Right lobe of liver (tissue), 6 donors: ENCODE measurements around the gene NKD2. TPM values are rescaled to one million over a fixed set of nuclear protein-coding genes. Genes with fewer than 3 reads are reported as not detected.

ENCODE experiments used
- ATAC-seq, 4 donors: fragments of 200-7000 bp; cut with Tn5 transposase; one replicate each; pipeline ENCODE4 v1.9.1; 2020; ENCODE audit warnings: mild to moderate bottlenecking in 4 of 4, moderate library complexity in 4 of 4
- DNase-seq, 3 donors: peaks; one replicate each; pipeline ENCODE4 v3.0.0-alpha.2; 2020
- H3K27ac ChIP-seq, 3 donors: fragments of 200-600 bp; one replicate each; pipeline ENCODE4 v1.8.0; 2022
- H3K27me3 ChIP-seq, 2 donors: fragments of 200-600 bp; one replicate each; pipeline ENCODE4 v1.8.0; 2022
- H3K36me3 ChIP-seq, 4 donors: fragments of 200-600 bp; sonication (generic) in 1 of 4; one replicate each; pipeline versions ENCODE4 v1.5.1 to v1.8.0; 2017 to 2022; ENCODE audit warnings: control low read depth in 1 of 4
- H3K4me1 ChIP-seq, 4 donors: fragments of 200-600 bp; sonication (generic) in 1 of 4; one replicate each; pipeline versions ENCODE4 v1.5.1 to v1.8.0; 2017 to 2022; ENCODE audit warnings: control low read depth in 1 of 4
- H3K4me3 ChIP-seq, 3 donors: fragments of 200-600 bp; one replicate each; pipeline ENCODE4 v1.8.0; 2022
- H3K9me3 ChIP-seq, 4 donors: fragments of 200-600 bp; sonication (generic) in 1 of 4; one replicate each; pipeline versions ENCODE4 v1.5.1 to v1.8.0; 2017 to 2022; ENCODE audit warnings: control low read depth in 1 of 4
- CTCF ChIP-seq, 4 donors: fragments of 200-600 bp in 3 of 4; fragments of 450-650 bp in 1 of 4; IDR thresholded peaks; one replicate each; pipeline versions ENCODE4 v1.5.1 to v1.8.0; 2016 to 2022; ENCODE audit warnings: antibody characterized with exemption in 4 of 4, mild to moderate bottlenecking in 2 of 4
- POLR2A ChIP-seq: fragments of 450-650 bp; IDR thresholded peaks from one replicate; pipeline ENCODE4 v1.6.1; 2017; ENCODE audit warnings: antibody characterized with exemption, mild to moderate bottlenecking
- WGBS: methylation state at CpG from one replicate; pipeline ENCODE4 v1.1.6; 2018; ENCODE audit warnings: low coverage, low lambda C conversion rate; ENCODE audit not compliant: insufficient coverage; ENCODE audit errors: missing lambda C conversion rate; 5-methylcytosine and 5-hydroxymethylcytosine counted together
- intact Hi-C, 2 donors: fragments of 100-400 bp; cut with DNase I; formaldehyde crosslinking; loops; one replicate each; pipeline versions ENCODE4 v1.11.2 to v1.14.1; 2022
- total RNA-seq, 6 experiments: library from RNA; depleted of rRNA in 2 of 6; stranded (reverse); fragments of >200 nt in 2 of 6; fragmentation: NEBNext Ultra II Directional in 3 of 6; extraction: Animal tissue kit (Norgen Biotek cat#: 25700) in 3 of 6; gene quantifications; one replicate each; pipeline versions ENCODE4 v1.1.0 to v1.2.4, GENCODE V29; 2016 to 2023
- donor health status: DM: no; HTN: yes; CAD: no.
- donor health status: DM: no; HTN: no; CAD: no.
- donor health status: DM: no; HTN: no; CAD: no.
- donor health status: DM: no; HTN: yes; CAD: no.
- donor health status: DM: no; HTN: yes; CAD: no.

NKD2 gene
- total RNA-seq, 6 experiments from 2014 or later: 0.93 to 2.9 (median 2.2) TPM

GRCh38 chr5:1075931-1076330 lies 67.3 kb downstream of the NKD2 start:
- no CpG with 5 or more reads among the region's 17 CpGs for WGBS
- TF ChIP-seq CTCF (IDR thresholded peaks at IDR 0.05): no peak
- TF ChIP-seq POLR2A: no peak
- H3K36me3 ChIP-seq: peaks cover 0 to 69% (median 33%) of the 10 kb centered on the region in 4 donors
- H3K4me1 ChIP-seq: no peaks in the 10 kb centered on the region
- ATAC-seq (peak in 1 of 4 donors; percentile 6), DNase-seq (no peak)
- H3K4me3 ChIP-seq: no peak overlapping the region
- H3K27me3 ChIP-seq: no peaks in the 10 kb centered on the region
- no peak overlapping the region for H3K27ac ChIP-seq
- intact Hi-C loops: no loop called here
- H3K9me3 ChIP-seq: no peaks in the 10 kb centered on the region

DNA sequence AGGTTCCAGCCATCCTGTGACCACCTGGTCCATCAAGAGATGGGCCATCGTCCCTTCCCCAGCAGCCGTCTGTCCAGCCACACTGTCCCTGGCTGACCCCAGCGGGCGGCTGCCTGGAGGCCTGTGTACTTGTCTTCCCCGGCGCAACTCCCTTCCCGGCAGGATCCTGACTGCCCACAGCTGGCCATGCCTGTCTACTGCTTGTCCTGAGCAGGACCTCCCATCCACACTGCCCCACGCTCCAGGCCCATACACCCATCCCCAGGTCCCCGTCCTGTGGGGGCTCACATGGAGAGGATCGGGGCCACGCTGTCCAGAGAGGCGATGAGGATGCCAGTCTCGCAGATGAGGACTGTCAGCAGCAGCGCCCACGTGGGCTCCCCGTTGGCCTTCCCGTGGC lies 67.8 kb downstream of the NKD2 start:
- WGBS: 78% methylated on average over 4 of the region's 17 CpGs
- H3K27ac ChIP-seq: no peak overlapping the region
- H3K9me3 ChIP-seq: no peaks in the 10 kb centered on the region
- H3K36me3 ChIP-seq: peaks cover 0 to 73% (median 36%) of the 10 kb centered on the region in 4 donors
- intact Hi-C loops: no loop called here
- TF ChIP-seq CTCF (IDR thresholded peaks at IDR 0.05): no peak
- no peak for TF ChIP-seq POLR2A
- no peak overlapping the region for H3K4me3 ChIP-seq
- DNase-seq (no peak), ATAC-seq (peak in 1 of 4 donors; percentile 5)
- H3K4me1 ChIP-seq: no peaks in the 10 kb centered on the region
- no peaks in the 10 kb centered on the region for H3K27me3 ChIP-seq

- WGBS: no CpG with 5 or more reads among the region's 19 CpGs
- H3K4me1 ChIP-seq: no peaks in the 10 kb centered on the region
- peaks cover 0 to 77% (median 38%) of the 10 kb centered on the region in 4 donors for H3K36me3 ChIP-seq
- H3K27ac ChIP-seq: no peak overlapping the region
- no peaks in the 10 kb centered on the region for H3K27me3 ChIP-seq
- intact Hi-C loops: no loop called here
- no peak overlapping the region for H3K4me3 ChIP-seq
- no peak for TF ChIP-seq POLR2A
- TF ChIP-seq CTCF (IDR thresholded peaks at IDR 0.05): no peak
- no peaks in the 10 kb centered on the region for H3K9me3 ChIP-seq
- DNase-seq (no peak), ATAC-seq (no peak)
Measured at GRCh38 chr5:1077026-1077425, 68.4 kb downstream of the NKD2 start.

DNA sequence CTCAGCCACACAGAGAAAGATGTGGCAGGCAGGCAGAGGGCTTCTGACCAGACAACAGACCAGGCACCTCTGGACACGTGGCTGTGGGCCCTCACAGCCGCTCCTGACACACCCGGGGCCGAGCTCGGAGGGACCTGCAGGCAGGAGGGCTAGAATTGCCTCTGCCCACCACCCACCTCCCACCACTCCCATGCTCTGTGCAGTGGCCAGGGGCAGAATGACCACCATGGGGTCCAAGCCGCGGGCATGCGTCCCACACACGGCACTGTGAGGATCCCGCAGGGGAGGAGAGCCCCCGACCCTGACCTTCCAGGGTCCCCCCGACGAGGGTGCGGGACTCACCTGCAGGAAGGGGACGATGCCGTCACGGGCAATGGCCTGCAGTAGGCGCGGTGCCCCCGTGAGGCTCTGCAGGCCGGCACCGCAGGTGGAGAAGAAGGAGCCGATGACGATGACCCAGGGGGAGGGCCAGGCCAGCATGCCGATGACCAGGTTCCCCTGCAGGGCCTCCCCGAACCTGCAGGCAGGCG lies 69.0 kb downstream of the NKD2 start:
- no peak for TF ChIP-seq CTCF (IDR thresholded peaks at IDR 0.05)
- Histone ChIP-seq H3K27ac (no peak overlapping the region), H3K4me1 (no peaks in the 10 kb centered on the region), H3K27me3 (no peaks in the 10 kb centered on the region), H3K4me3 (no peak overlapping the region), H3K36me3 (peaks cover 0 to 77% (median 38%) of the 10 kb centered on the region in 4 donors), H3K9me3 (no peaks in the 10 kb centered on the region)
- WGBS: no CpG with 5 or more reads among the region's 27 CpGs
- ATAC-seq: no peak
- DNase-seq: no peak
- intact Hi-C loops: no loop called here

DNA sequence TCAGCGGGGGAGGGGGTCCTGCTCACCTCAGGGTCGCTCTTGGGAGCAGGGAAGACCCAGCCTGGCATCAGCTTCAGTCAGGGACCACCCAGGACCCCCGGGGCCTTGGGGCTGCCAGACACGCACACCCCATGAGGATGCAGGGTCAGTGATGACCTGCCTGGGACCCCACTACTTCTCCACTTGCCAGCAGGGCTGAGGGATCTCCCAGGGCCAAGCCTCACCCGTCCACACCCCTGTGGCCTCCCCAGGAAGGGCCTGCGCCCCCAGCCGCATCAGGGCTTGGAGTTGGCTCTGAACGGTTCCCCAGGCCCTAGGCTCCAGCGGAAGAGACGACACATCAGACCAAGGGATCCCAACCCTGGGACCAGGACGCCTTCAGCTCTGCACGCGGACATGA lies 69.6 kb downstream of the NKD2 start:
- peaks cover 0 to 79% (median 39%) of the 10 kb centered on the region in 4 donors for H3K36me3 ChIP-seq

More for the DNA sequence above, 69.6 kb downstream of the NKD2 start:
- no peak for TF ChIP-seq CTCF (IDR thresholded peaks at IDR 0.05)
- no peak for TF ChIP-seq POLR2A
- no peaks in the 10 kb centered on the region for H3K27me3 ChIP-seq
- DNase-seq (no peak), ATAC-seq (no peak)
- intact Hi-C loops: no loop called here
- no peak overlapping the region for H3K4me3 ChIP-seq
- WGBS: no CpG with 5 or more reads among the region's 13 CpGs
- no peak overlapping the region for H3K27ac ChIP-seq
- H3K9me3 ChIP-seq: no peaks in the 10 kb centered on the region
- H3K4me1 ChIP-seq: no peaks in the 10 kb centered on the region
